GM19438 (cell line): ENCODE measurements around the gene PCDHA4.
"Not testable (repeated sequence)": the region's sequence is repeated elsewhere in the genome, so short reads cannot be mapped to it uniquely, and the experiment has no call there.

Source experiments
- ATAC-seq: cut with Tn5 transposase; IDR thresholded peaks from one replicate; pipeline ENCODE4 v1.9.1; 2021; ENCODE audit warnings: low read depth; ENCODE audit not compliant: unreplicated experiment

The PCDHA4 gene

GRCh38 chr5:140806834-140807775 is at the start of gene PCDHA4:
PCDHA4 (plus strand) TSS chr5:140807068.
- ATAC-seq: no peak

- ATAC-seq: no peak
Measured at GRCh38 chr5:140764177-140764973, 42.5 kb upstream of the PCDHA4 start.

GRCh38 chr5:140767444-140767843 is 39.4 kb upstream of the PCDHA4 start:
- no peak for ATAC-seq

- no peak for ATAC-seq
Measured at GRCh38 chr5:140780512-140780911, 26.4 kb upstream of the PCDHA4 start.

GRCh38 chr5:140785905-140786686 is 20.8 kb upstream of the PCDHA4 start, which contains the start of gene PCDHA1:
PCDHA1 (plus strand) TSS chr5:140786140.
- ATAC-seq: no peak

GRCh38 chr5:140787422-140787821 is 19.4 kb upstream of the PCDHA4 start:
- not testable (repeated sequence) for ATAC-seq

GRCh38 chr5:140787849-140788504 is 18.9 kb upstream of the PCDHA4 start:
- ATAC-seq: not testable (repeated sequence)

GRCh38 chr5:140791089-140791488 is 15.8 kb upstream of the PCDHA4 start:
- no peak for ATAC-seq

GRCh38 chr5:140794595-140795258 is 12.1 kb upstream of the PCDHA4 start, which contains the start of gene PCDHA2:
PCDHA2 (plus strand) TSS chr5:140794852.
- ATAC-seq: no peak

GRCh38 chr5:140795259-140795641 is 11.6 kb upstream of the PCDHA4 start:
- ATAC-seq: no peak

- ATAC-seq: not testable (repeated sequence)
Measured at GRCh38 chr5:140796072-140796717, 10.7 kb upstream of the PCDHA4 start.

GRCh38 chr5:140796718-140797095 is 10.2 kb upstream of the PCDHA4 start:
- ATAC-seq: no peak

- ATAC-seq: no peak
Measured at GRCh38 chr5:140800816-140801493, 5.9 kb upstream of the PCDHA4 start, which contains the start of gene PCDHA3. PCDHA3 (plus strand) TSS chr5:140801057.

- ATAC-seq: no peak
Measured at GRCh38 chr5:140801494-140801841, 5.4 kb upstream of the PCDHA4 start.

GRCh38 chr5:140802381-140802780 is 4.5 kb upstream of the PCDHA4 start:
- not testable (repeated sequence) for ATAC-seq

- no peak for ATAC-seq
Measured at GRCh38 chr5:140802781-140803271, 4.0 kb upstream of the PCDHA4 start.

- not testable (repeated sequence) for ATAC-seq
Measured at GRCh38 chr5:140808241-140808888, 1.5 kb downstream of the PCDHA4 start.

GRCh38 chr5:140808889-140809291 is 2.0 kb downstream of the PCDHA4 start:
- ATAC-seq: no peak
